Neural cell (in vitro differentiated cells): ENCODE results near the gene EDN1.

ENCODE experiments used
- EP300 ChIP-seq: fragments of 450-650 bp; conservative IDR thresholded peaks from 2 replicates; pipeline ENCODE4 v1.6.1; 2014; ENCODE audit warnings: antibody characterized with exemption, mild to moderate bottlenecking, moderate library complexity; ENCODE audit not compliant: poor library complexity, severe bottlenecking
- EZH2 ChIP-seq: fragments of 200-600, 300-800 bp; shearing (Covaris generic), sonication (generic); IDR thresholded peaks from 2 replicates; pipeline ENCODE4 v1.6.1; 2014; ENCODE audit warnings: antibody characterized with exemption, low read length, borderline replicate concordance, mild to moderate bottlenecking; ENCODE audit not compliant: insufficient read depth, poor library complexity, severe bottlenecking
- MXI1 ChIP-seq: fragments of 450-650 bp; conservative IDR thresholded peaks from 2 replicates; pipeline ENCODE4 v1.6.1; 2014; ENCODE audit warnings: antibody characterized with exemption, mild to moderate bottlenecking; ENCODE audit not compliant: poor library complexity, severe bottlenecking
- POLR2AphosphoS5 ChIP-seq: IDR thresholded peaks from 2 replicates; pipeline ENCODE4 v1.6.1; 2012
- RAD21 ChIP-seq: fragments of 450-650 bp; conservative IDR thresholded peaks from 2 replicates; pipeline ENCODE4 v1.6.1; 2014; ENCODE audit warnings: antibody characterized with exemption, mild to moderate bottlenecking, moderate library complexity
- REST ChIP-seq: IDR thresholded peaks from 2 replicates; pipeline ENCODE4 v1.6.1; 2012; ENCODE audit warnings: borderline replicate concordance
- SMC3 ChIP-seq: fragments of 450-650 bp; conservative IDR thresholded peaks from 2 replicates; pipeline ENCODE4 v1.6.1; 2014; ENCODE audit warnings: antibody characterized with exemption, mild to moderate bottlenecking, moderate library complexity; ENCODE audit not compliant: poor library complexity
- TAF1 ChIP-seq: IDR thresholded peaks from 2 replicates; pipeline ENCODE4 v1.6.1; 2012; ENCODE audit warnings: low read depth
- TF ChIP-seq, protein P1 (sequence below): fragments of 450-650 bp; IDR thresholded peaks from 2 replicates; pipeline ENCODE4 v1.5.1; 2014; ENCODE audit warnings: antibody characterized with exemption, mild to moderate bottlenecking, moderate library complexity; ENCODE audit not compliant: poor library complexity, severe bottlenecking

- TF ChIP-seq, protein P1, sequence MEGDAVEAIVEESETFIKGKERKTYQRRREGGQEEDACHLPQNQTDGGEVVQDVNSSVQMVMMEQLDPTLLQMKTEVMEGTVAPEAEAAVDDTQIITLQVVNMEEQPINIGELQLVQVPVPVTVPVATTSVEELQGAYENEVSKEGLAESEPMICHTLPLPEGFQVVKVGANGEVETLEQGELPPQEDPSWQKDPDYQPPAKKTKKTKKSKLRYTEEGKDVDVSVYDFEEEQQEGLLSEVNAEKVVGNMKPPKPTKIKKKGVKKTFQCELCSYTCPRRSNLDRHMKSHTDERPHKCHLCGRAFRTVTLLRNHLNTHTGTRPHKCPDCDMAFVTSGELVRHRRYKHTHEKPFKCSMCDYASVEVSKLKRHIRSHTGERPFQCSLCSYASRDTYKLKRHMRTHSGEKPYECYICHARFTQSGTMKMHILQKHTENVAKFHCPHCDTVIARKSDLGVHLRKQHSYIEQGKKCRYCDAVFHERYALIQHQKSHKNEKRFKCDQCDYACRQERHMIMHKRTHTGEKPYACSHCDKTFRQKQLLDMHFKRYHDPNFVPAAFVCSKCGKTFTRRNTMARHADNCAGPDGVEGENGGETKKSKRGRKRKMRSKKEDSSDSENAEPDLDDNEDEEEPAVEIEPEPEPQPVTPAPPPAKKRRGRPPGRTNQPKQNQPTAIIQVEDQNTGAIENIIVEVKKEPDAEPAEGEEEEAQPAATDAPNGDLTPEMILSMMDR, result no peak
- TF ChIP-seq MXI1 (no peak), POLR2AphosphoS5 (no peak), TAF1 (no peak), EZH2 (no peak), RAD21 (no peak), EP300 (no peak), SMC3 (no peak), REST (no peak)
Observed at GRCh38 chr6:12328701-12329100, 38.5 kb downstream of the EDN1 start.
